ENCODE data around the gene MFAP5. TPM values are rescaled to one million over a fixed set of nuclear protein-coding genes. Genes with fewer than 3 reads are reported as not detected.

MFAP5 gene
- polyA plus RNA-seq, 1 of the 3 experiments (the other 2 are of a cell fraction), result 19.1 TPM

DNA sequence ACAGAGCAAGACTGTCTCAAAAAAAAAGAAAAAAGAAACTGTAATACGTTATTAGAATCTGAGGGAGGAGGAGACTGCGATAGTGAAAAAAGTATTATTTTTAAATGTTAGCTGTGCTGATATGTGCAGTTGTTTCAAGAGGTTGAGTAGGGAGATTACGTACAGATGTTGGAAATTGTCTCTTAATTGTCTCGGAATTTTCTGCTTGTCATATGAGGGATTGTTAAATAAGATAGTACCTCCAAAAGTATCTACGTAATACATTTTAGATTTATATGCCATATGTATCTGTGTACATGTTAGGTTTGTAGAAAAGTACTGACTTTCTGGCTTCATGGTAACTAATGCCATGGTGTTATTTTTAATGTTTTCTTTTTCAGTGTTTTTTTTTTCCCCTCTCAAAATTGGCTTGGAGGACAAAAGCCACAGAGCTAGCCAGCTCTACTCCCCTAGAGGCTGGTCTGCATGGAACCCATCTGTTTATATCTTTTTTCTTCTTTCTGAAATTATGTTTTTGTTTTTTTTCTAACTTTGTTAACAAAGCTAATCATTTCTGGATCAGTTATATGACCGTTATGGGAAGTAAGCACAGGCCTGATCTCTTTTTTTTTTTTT is 38.5 kb upstream of the MFAP5 start:
- DNase-seq, result no peak
- ChIA-PET POLR2A (no interaction called here), CTCF (interaction anchor here (1.0 kb wide), 1 partner anchor 189 kb away, joined by 7 read pairs; no protein-coding TSS in a partner anchor)
- no peak overlapping the region for H2AFZ ChIP-seq (ENCODE audit: low read depth)
- no peaks in the 10 kb centered on the region for H3K27me3 ChIP-seq (ENCODE audit: insufficient read depth)
- 95% methylated on average over 6 of the region's 6 CpGs for WGBS (ENCODE audit: low lambda C conversion rate)
- peaks cover 11% of the 10 kb centered on the region for H3F3A ChIP-seq (replicated peaks; ENCODE audit: insufficient read depth)
- peaks cover 6 to 13% of the 10 kb centered on the region in 2 experiments for H3K36me3 ChIP-seq (replicated peaks in 1 of 2; ENCODE audit: control insufficient read depth in 1 of 2, insufficient read depth in 2 of 2, low read length in 1 of 2)
- no peak overlapping the region for H3K9ac ChIP-seq
- H3K4me3 ChIP-seq (ENCODE audit: low read depth in 2 of 2, low read length in 1 of 2), result no peak overlapping the region
- TF ChIP-seq RXRA (IDR thresholded peaks at IDR 0.05; ENCODE audit: borderline replicate concordance, low read depth) (no peak), ELF1 (IDR thresholded peaks at IDR 0.05) (no peak), RCOR1 (IDR thresholded peaks at IDR 0.05; ENCODE audit: low read length) (no peak), NFIC (IDR thresholded peaks at IDR 0.05; ENCODE audit: borderline replicate concordance) (no peak), SIN3A (IDR thresholded peaks at IDR 0.05; ENCODE audit: borderline replicate concordance, low read depth, low read length) (no peak), TAF1 (IDR thresholded peaks at IDR 0.05; ENCODE audit: borderline replicate concordance, low read depth, low read length) (no peak), FOXJ3 (CRISPR knock-in tag; IDR thresholded peaks at IDR 0.05) (no peak), POLR2AphosphoS5 (IDR thresholded peaks at IDR 0.05; ENCODE audit: low read depth, low read length) (no peak), NRF1 (IDR thresholded peaks at IDR 0.05; ENCODE audit: low read depth, low read length) (no peak), EZH2phosphoT487 (IDR thresholded peaks at IDR 0.05; ENCODE audit: borderline replicate concordance, low read depth) (no peak), FOSL2 (IDR thresholded peaks at IDR 0.05; ENCODE audit: borderline replicate concordance, low read depth) (no peak), FOXM1 (IDR thresholded peaks at IDR 0.05; ENCODE audit: low read depth) (no peak)
- TF ChIP-seq, protein P1, sequence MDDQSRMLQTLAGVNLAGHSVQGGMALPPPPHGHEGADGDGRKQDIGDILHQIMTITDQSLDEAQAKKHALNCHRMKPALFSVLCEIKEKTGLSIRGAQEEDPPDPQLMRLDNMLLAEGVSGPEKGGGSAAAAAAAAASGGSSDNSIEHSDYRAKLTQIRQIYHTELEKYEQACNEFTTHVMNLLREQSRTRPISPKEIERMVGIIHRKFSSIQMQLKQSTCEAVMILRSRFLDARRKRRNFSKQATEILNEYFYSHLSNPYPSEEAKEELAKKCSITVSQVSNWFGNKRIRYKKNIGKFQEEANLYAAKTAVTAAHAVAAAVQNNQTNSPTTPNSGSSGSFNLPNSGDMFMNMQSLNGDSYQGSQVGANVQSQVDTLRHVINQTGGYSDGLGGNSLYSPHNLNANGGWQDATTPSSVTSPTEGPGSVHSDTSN (IDR thresholded peaks at IDR 0.05), result no peak
- TF ChIP-seq, protein P2, sequence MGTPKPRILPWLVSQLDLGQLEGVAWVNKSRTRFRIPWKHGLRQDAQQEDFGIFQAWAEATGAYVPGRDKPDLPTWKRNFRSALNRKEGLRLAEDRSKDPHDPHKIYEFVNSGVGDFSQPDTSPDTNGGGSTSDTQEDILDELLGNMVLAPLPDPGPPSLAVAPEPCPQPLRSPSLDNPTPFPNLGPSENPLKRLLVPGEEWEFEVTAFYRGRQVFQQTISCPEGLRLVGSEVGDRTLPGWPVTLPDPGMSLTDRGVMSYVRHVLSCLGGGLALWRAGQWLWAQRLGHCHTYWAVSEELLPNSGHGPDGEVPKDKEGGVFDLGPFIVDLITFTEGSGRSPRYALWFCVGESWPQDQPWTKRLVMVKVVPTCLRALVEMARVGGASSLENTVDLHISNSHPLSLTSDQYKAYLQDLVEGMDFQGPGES (IDR thresholded peaks at IDR 0.05; ENCODE audit: low read depth, low read length), result no peak
- TF ChIP-seq, protein P3, sequence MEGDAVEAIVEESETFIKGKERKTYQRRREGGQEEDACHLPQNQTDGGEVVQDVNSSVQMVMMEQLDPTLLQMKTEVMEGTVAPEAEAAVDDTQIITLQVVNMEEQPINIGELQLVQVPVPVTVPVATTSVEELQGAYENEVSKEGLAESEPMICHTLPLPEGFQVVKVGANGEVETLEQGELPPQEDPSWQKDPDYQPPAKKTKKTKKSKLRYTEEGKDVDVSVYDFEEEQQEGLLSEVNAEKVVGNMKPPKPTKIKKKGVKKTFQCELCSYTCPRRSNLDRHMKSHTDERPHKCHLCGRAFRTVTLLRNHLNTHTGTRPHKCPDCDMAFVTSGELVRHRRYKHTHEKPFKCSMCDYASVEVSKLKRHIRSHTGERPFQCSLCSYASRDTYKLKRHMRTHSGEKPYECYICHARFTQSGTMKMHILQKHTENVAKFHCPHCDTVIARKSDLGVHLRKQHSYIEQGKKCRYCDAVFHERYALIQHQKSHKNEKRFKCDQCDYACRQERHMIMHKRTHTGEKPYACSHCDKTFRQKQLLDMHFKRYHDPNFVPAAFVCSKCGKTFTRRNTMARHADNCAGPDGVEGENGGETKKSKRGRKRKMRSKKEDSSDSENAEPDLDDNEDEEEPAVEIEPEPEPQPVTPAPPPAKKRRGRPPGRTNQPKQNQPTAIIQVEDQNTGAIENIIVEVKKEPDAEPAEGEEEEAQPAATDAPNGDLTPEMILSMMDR (IDR thresholded peaks at IDR 0.05), result no peak
- no peak overlapping the region for H3K4me2 ChIP-seq
- H4K20me1 ChIP-seq (ENCODE audit: insufficient read depth), result peaks cover 24% of the 10 kb centered on the region
- peaks cover 9 to 13% of the 10 kb centered on the region in 2 experiments; a peak in 3 of 4 replicates for H3K4me1 ChIP-seq (ENCODE audit: control insufficient read depth in 1 of 2, insufficient read depth in 2 of 2, low read depth in 1 of 2, low read length in 1 of 2)
- H3K9me2 ChIP-seq, result no peaks in the 10 kb centered on the region
- H3K79me2 ChIP-seq (ENCODE audit: insufficient read depth), result peaks cover 76% of the 10 kb centered on the region
- no peak overlapping the region for H3K27ac ChIP-seq (ENCODE audit: low read depth in 2 of 2, low read length in 1 of 2)
- no peaks in the 10 kb centered on the region for H3K9me3 ChIP-seq
